Esophagus muscularis mucosa (tissue), 3 donors: ENCODE measurements around the gene TMEM44.

Experiments
- POLR2AphosphoS5 ChIP-seq, 2 donors: sonication (generic); formaldehyde crosslinking; IDR thresholded peaks; one replicate each; pipeline ENCODE4 v1.6.1; 2017; ENCODE audit warnings: antibody characterized with exemption in 2 of 2
- TF ChIP-seq, protein P1 (sequence below), 3 experiments: fragments of 200-600 bp in 2 of 3; fragments of 450-650 bp in 1 of 3; sonication (generic) in 2 of 3; IDR thresholded peaks; one replicate each; pipeline ENCODE4 v1.5.1; 2017 to 2019; ENCODE audit warnings: antibody characterized with exemption in 3 of 3, mild to moderate bottlenecking in 2 of 3, moderate library complexity in 1 of 3

- TF ChIP-seq, protein P1, sequence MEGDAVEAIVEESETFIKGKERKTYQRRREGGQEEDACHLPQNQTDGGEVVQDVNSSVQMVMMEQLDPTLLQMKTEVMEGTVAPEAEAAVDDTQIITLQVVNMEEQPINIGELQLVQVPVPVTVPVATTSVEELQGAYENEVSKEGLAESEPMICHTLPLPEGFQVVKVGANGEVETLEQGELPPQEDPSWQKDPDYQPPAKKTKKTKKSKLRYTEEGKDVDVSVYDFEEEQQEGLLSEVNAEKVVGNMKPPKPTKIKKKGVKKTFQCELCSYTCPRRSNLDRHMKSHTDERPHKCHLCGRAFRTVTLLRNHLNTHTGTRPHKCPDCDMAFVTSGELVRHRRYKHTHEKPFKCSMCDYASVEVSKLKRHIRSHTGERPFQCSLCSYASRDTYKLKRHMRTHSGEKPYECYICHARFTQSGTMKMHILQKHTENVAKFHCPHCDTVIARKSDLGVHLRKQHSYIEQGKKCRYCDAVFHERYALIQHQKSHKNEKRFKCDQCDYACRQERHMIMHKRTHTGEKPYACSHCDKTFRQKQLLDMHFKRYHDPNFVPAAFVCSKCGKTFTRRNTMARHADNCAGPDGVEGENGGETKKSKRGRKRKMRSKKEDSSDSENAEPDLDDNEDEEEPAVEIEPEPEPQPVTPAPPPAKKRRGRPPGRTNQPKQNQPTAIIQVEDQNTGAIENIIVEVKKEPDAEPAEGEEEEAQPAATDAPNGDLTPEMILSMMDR (IDR thresholded peaks at IDR 0.05), result no peak
- TF ChIP-seq POLR2AphosphoS5 (IDR thresholded peaks at IDR 0.05), result no peak
These were observed 48.9 kb downstream of the TMEM44 start for GRCh38 chr3:194584320-194584776.
